Heart left ventricle (tissue), 13 donors: ENCODE measurements around the gene SNORC.

Experiments
- CTCF ChIP-seq, 12 donors: fragments of 200-600 bp; sonication (generic) in 4 of 12; IDR thresholded peaks; one replicate each; pipeline versions ENCODE4 v1.5.0 to v1.8.0; 2018 to 2022; ENCODE audit warnings: antibody characterized with exemption in 12 of 12, mild to moderate bottlenecking in 5 of 12
- POLR2A ChIP-seq, 2 donors: fragments of 450-650 bp; IDR thresholded peaks; one replicate each; pipeline ENCODE4 v1.6.1; 2017; ENCODE audit warnings: antibody characterized with exemption in 2 of 2, mild to moderate bottlenecking in 2 of 2, moderate library complexity in 2 of 2
- donor health status: ischemic (EF 13 %, LVEDD 7.1; RV severe dilation, severe dysfunction).
- donor health status: DM: no; HTN: yes; CAD: no.
- donor health status: DM: no; HTN: no; CAD: no.
- donor health status: ischemic (EF 25% LVEDD 6.9; RV normal size, moderate dysfunction).
- donor health status: ischemic (EF 25% LVEDD 5.7; RV mildly dilated, moderate dysfunction).
- donor health status: ischemic (EF 35%, LVEDD 5.7; RV mildly dilated, moderate dysfunction).
- donor health status: nonischemic (EF 11% LVEDD 7.7; RV severe dilation, severe dysfunction).
- donor health status: DM: yes; HTN: yes; CAD: no.
- donor health status: PGD.
- donor health status: ischemic (EF 29% LVEDD 5.4; RV normal size, mild dysfunction).
- donor health status: nonischemic (EF 23%, LVEDD 6.1; RV moderate dilation, normal function).

DNA sequence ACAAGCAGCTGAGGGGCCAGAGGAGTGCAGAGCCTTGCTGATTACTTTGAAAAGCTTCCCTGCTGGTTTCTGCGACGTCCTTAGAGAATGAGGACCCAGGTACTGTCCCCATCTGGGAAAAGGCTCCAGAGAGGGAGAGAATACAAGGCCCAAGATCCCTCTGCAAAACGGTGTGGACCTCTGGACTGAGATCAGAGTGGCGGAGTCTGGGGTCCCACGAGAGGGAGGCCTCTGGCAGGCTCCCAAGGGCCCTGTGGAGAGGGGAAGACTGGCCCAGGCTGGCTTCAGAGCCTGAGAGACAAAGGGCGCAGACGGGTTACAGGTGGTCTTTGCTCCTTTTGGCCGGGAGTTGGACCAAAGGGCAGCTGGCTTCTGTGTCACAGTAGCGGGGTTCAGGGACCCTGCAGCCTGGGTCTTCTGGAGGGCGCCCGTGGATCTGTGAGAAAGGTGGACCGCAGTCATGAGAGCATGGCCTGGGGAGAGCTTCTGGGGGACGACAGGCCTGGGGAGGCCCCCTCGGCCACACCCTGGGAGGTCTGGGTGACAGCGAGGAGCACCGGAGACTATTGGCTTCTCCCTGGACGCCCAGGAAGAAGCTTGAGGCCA is 805 bp downstream of the SNORC start:
- TF ChIP-seq CTCF (IDR thresholded peaks at IDR 0.05) (no peak), POLR2A (IDR thresholded peaks at IDR 0.05) (no peak)
